Mammary epithelial cell (primary cell): Measurements from ENCODE around the gene SEPTIN7.

ENCODE experiments used
- CTCF ChIP-seq, 2 donors: IDR thresholded peaks in 1 of 2; conservative IDR thresholded peaks in 1 of 2; 2 replicates each; pipeline ENCODE4 v1.5.1; 2011 to 2012; ENCODE audit warnings: inconsistent platforms in 2 of 2, low read length in 2 of 2, mild to moderate bottlenecking in 2 of 2, control low read depth in 1 of 2, low read depth in 1 of 2; ENCODE audit not compliant: insufficient read depth in 1 of 2; ENCODE audit errors: extremely low read depth in 1 of 2
- EZH2 ChIP-seq: IDR thresholded peaks from 2 replicates; pipeline ENCODE4 v1.6.1; 2012; ENCODE audit warnings: low read length, inconsistent platforms, borderline replicate concordance

GRCh38 chr7:35792873-35793489 lies 7.9 kb upstream of the SEPTIN7 start:
- TF ChIP-seq CTCF (conservative IDR thresholded peaks at IDR 0.05 in 1 of 2, IDR thresholded peaks at IDR 0.05 in 1 of 2; ENCODE audit: extremely low read depth in 1 of 2, insufficient read depth in 1 of 2, low read depth in 1 of 2, low read length in 2 of 2) = no peak
- no peak for TF ChIP-seq EZH2
